ENCODE data around the gene MST1.
A peak's percentile ranks its signal among the peaks of the same experiment; 100 is the strongest.

The MST1 gene

DNA sequence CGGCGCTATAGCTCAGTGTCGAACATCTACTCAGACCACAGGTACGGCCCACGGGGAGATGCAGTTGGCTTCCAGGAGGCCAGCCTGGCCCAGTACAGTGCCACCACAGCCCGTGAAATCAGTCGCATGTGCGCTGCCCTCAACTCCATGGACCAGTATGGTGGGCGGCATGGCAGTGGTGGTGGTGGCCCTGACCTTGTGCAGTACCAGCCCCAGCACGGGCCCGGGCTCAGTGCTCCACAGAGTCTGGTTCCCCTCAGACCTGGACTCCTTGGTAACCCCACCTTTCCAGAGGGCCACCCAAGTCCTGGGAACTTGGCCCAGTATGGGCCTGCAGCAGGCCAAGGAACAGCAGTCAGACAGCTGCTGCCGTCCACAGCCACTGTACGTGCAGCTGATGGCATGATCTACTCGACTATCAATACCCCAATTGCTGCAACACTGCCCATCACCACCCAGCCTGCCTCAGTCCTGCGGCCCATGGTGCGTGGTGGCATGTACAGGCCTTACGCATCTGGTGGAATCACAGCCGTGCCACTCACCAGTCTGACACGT lies 33.5 kb downstream of the MST1 start:
- no peak for DNase-seq (ENCODE audit: low spot score)

DNA sequence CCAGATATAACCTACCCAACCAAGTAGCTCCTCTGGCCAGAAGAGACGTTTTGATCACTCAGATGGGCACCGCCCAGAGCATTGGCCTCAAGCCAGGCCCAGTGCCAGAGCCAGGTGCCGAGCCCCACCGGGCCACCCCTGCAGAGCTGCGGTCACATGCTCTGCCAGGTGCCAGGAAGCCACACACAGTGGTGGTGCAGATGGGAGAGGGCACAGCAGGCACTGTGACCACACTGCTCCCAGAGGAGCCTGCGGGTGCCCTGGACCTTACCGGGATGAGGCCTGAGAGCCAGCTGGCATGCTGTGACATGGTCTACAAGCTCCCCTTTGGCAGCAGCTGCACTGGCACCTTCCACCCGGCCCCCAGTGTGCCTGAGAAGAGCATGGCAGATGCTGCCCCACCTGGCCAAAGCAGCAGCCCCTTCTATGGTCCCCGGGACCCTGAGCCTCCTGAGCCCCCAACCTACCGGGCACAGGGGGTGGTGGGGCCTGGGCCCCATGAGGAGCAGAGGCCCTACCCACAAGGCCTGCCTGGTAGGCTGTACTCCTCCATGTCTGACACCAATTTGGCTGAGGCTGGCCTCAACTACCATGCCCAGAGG lies 34.2 kb downstream of the MST1 start:
- no peak for DNase-seq (ENCODE audit: low spot score)

DNA sequence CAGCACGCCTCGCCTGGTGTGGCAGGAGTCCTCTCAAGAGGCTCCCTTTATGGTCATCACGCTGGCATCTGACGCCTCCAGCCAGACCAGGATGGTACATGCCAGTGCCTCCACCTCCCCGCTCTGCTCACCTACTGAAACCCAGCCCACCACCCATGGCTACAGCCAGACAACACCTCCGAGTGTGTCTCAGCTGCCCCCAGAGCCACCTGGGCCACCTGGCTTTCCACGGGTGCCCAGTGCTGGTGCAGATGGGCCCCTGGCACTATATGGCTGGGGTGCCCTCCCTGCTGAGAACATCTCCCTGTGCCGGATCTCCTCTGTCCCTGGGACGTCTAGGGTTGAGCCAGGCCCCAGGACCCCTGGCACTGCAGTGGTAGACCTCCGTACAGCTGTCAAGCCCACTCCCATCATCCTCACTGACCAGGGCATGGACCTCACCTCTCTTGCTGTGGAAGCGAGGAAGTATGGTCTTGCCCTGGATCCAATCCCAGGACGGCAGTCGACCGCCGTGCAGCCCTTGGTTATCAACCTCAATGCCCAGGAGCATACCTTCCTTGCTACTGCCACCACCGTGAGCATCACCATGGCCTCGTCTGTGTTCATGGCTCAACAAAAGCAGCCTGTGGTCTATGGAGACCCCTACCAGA lies 35.0 kb downstream of the MST1 start:
- DNase-seq (ENCODE audit: low spot score): no peak

DNA sequence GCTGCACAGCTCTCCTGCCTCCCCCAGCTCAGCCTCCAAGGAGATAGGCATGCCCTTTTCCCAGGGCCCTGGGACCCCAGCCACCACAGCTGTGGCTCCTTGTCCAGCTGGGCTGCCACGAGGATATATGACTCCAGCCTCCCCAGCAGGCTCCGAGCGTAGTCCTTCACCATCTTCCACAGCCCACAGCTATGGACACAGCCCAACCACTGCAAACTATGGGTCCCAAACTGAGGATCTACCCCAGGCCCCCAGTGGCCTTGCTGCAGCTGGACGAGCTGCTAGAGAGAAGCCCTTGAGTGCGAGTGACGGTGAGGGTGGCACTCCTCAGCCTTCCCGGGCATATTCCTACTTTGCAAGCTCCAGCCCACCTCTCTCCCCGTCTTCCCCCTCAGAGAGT lies 35.7 kb downstream of the MST1 start:
- DNase-seq (ENCODE audit: low spot score): no peak

DNA sequence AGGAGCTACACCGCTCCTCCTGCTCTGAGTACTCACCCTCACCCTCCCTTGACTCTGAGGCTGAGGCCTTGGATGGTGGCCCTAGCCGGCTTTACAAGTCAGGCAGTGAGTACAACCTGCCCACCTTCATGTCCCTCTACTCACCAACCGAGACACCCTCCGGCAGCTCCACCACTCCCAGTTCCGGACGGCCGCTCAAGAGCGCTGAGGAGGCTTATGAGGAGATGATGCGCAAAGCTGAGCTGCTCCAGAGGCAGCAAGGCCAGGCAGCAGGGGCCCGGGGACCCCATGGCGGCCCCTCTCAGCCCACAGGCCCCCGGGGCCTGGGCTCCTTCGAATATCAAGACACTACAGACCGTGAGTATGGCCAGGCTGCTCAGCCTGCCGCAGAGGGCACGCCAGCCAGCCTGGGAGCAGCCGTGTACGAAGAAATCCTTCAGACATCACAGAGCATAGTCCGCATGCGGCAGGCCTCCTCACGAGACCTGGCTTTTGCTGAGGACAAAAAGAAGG lies 36.3 kb downstream of the MST1 start:
- no peak for DNase-seq (ENCODE audit: low spot score)

DNA sequence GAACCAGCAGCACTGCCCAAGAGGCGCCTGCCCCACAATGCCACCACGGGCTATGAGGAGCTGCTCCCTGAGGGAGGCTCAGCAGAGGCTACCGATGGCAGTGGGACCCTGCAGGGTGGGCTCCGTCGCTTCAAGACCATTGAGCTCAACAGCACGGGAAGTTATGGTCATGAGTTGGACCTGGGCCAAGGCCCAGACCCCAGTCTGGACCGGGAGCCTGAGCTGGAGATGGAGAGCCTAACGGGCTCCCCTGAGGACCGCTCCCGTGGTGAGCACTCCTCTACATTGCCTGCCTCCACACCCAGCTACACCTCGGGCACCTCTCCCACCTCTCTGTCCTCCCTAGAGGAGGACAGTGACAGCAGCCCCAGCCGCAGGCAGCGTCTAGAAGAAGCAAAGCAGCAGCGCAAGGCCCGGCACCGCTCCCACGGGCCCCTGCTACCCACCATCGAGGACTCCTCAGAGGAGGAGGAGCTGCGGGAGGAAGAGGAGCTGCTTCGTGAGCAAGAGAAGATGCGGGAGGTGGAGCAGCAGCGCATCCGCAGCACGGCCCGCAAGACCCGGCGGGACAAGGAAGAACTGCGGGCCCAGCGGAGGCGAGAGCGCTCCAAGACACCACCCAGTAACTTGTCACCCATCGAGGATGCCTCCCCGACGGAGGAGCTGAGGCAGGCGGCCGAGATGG lies 36.9 kb downstream of the MST1 start:
- DNase-seq (ENCODE audit: low spot score): no peak

DNA sequence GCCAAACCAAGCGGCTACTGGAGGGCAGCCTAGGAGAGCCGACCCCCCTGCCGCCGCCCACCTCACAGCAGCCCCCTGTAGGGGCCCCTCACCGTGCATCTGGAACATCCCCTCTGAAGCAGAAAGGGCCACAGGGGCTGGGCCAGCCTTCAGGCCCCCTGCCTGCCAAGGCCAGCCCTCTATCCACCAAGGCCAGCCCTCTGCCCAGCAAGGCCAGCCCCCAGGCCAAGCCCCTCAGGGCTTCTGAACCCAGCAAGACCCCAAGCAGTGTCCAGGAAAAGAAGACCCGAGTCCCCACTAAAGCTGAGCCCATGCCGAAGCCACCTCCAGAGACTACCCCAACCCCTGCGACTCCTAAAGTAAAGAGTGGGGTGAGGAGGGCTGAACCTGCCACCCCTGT lies 38.6 kb downstream of the MST1 start:
- no peak for DNase-seq (ENCODE audit: low spot score)

DNA sequence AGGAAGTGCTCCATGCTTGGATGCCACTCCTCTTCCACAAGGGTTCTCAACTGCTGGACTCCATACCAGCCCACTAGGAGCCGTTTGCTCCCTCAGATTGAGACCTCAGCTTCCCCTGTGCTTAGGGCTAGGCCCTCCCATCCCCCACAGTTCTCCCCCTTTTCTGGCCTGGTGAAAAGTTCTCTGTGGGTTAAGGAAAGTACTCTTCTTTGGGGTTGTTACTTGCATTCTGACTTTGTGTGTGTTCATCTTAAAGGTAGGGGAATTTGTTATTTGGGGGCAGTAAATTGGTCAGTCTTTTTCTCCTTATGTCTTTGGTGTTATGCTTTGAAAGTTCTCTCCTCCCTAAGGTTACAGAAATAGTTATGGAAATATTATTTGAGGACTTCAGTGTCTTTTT lies 39.1 kb downstream of the MST1 start:
- no peak for DNase-seq (ENCODE audit: low spot score)

DNA sequence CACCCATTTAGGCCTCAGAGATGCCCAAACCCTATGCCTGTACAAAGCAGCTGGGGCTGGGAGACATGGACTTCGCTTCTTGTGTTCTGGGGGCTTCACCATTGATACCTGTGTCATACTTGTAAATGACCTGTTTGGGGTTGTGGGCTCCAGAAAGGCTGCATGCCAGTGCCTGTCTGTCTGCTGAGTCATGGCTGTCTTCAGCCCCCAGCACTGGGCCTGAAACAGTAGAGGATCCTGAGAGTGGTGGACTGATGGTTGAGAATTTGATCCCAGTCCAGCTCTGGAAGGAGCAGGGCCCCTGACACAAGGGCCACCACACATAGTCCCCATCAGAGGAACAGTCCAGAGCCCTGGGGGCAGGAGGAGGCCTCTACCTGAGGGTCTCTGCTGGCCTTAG lies 39.7 kb downstream of the MST1 start:
- no peak for DNase-seq (ENCODE audit: low spot score)

DNA sequence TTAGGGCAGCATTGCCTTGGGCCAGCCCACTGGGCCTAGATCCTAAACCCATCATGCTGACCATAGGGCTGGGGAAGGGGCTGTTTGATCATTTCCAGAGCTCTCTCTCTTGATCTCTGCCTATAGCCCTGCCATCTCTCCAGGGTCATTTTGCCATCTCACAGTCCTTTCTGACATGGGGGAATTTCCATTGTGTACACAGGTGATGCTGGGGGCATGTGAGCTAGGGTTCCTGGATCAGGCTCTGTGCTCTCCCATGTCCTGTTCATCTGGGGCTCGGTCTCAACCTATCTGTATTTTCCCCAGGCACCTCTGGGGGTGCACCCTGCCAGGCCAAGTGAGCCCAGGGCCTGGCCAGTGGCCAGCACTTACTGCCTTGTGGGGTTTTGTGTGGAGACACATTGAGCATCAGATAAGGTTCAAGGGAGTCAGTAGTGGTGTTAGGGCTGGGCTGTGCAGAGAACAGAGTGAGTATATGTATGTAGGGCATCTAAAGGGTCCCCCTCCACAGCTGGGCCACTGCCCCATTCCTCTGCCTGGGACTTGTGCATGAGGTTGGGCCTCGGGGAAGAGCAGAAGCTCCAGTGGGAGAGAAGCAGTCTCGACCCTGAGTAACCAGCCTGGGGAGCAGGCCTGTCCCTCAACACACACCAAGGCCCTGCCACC lies 40.8 kb downstream of the MST1 start:
- peak; percentile 51 for DNase-seq (ENCODE audit: low spot score)

DNA sequence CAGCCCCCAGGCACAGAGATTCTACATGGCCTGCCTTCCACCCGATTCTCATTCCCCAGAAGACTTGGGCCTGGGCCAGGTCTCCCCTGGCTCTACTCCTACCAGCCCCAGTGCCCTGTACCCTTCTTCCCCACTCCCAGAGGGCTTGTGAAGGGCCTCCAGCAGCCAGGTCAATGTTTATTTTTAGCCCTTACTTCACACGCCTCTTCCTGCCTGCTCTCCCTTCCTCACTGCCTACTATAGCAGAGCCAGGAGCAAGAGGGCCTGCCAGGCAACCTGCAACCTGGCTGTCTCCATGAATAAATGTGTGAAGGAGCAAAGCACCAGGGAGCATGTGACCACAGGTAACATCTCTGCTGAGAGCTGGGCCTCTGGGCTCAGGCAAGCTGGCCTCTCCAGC lies 41.5 kb downstream of the MST1 start:
- no peak for DNase-seq (ENCODE audit: low spot score)

DNA sequence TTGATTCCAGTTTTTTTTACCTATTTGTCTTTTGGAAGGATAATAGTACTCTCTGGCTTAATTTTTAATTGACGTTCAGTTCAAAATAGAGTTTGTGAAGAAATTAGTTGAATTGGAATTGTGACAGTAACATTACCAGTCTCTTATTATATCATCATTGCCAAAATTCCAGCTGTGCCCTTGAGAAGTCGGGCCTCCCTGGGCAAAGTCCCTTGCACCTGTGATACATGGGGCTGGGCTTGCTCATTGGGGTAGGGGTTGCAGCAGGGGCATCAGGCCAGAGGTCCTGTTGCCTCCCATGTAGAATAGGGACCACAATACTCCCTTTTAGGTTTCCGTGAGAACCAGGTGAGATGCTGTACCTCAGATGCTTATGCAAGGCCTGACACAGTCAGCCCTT lies 43.0 kb downstream of the MST1 start:
- no peak for DNase-seq (ENCODE audit: low spot score)

DNA sequence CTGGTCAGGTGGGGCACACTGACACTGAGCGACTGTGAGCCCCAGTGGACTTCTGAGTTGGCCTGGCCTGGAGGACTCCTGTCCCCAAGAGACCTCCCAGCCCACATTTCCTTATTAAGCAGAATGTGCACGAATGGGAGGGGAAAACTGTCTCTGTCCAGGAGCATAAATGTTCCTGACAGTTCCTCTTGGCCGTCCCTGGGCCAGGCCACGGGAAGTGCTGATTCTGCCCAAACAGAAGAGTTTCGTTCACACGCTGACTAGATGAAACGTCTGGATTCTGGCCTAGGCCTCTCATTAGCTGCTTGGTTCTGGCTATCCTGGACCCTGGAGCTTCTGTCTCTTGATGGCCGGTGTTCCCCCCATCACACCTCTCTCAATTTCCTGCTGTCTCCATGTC lies 44.6 kb downstream of the MST1 start:
- no peak for DNase-seq (ENCODE audit: low spot score)

DNA sequence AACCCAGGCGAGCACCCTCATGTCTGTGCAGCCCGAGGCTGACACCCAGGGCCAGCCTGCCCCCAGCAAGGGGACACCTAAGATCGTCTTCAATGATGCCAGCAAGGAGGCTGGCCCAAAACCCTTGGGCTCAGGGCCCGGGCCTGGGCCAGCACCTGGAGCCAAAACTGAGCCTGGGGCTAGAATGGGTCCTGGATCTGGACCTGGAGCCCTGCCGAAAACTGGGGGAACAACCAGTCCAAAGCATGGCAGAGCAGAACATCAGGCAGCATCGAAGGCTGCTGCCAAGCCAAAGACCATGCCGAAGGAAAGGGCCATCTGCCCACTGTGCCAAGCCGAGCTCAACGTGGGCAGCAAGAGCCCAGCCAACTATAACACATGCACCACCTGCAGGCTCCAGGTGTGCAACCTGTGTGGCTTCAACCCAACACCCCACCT lies 46.5 kb downstream of the MST1 start:
- DNase-seq (ENCODE audit: low spot score): no peak

DNA sequence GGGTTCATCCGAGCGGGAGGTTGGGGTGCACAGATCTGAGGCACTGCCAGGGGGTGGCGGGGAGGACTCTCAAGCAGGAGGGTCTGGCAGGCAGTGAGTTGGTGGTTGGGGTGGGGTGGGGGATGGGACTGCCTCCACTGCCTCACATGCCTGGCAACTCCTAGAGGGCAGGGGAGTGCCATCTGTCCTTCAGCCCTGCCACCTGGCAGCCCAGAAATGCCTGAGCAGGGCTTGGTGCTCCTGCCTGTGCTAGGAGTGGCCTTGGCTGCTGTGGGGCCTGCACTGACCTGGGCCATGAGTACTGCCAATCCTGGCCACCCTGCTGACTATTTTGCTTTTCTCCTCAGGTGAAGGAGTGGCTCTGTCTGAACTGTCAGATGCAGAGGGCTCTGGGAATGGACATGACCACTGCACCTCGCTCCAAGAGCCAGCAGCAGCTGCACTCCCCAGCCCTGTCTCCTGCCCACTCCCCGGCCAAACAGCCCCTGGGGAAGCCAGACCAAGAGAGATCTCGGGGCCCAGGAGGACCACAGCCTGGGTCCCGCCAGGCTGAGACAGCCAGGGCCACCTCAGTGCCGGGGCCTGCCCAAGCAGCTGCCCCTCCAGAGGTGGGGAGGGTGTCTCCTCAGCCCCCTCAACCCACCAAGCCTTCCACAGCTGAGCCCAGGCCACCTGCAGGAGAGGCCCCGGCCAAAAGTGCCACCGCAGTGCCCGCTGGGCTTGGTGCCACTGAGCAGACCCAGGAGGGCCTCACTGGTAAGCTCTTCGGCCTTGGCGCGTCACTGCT lies 47.2 kb downstream of the MST1 start:
- DNase-seq (ENCODE audit: low spot score): no peak

DNA sequence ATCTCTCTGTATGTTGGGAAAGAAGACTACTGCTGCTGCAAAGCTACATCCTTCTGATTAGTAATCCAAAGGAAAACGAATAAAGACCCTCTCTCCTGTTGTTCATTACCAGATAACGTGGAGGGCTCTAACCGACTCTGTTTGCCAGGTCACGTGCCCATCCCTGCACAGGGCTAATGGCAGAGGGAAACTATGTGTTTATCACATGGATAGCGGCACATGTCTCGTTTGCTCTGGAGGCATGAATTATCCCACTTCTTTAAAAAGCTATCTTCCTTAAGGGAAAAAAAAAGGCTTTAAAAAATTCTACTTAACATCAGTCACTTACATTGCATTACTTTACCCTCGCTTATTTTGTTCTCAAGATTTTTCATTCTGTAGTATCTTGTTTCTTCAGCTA lies 48.0 kb downstream of the MST1 start:
- DNase-seq (ENCODE audit: low spot score): no peak

DNA sequence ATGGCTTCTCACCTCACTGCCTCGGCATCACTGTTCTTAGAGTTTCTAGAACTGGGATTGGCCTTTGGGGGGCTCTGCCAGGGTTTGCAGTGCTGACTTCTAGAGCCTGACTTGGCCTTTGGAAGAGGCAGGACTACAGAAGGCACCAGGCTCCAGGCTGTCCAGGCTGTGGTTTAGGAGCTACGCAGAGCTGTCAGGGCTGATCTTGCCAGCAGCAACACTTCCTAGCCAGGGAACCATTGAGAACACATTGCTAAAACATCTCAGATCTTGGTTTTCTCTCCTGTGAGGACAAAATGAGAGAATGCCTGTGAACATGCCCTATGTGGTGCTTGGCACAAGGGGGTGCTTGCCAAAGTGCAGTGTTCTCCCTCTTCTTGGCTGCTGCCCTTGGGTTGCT lies 49.7 kb downstream of the MST1 start:
- DNase-seq (ENCODE audit: low spot score): no peak

DNA sequence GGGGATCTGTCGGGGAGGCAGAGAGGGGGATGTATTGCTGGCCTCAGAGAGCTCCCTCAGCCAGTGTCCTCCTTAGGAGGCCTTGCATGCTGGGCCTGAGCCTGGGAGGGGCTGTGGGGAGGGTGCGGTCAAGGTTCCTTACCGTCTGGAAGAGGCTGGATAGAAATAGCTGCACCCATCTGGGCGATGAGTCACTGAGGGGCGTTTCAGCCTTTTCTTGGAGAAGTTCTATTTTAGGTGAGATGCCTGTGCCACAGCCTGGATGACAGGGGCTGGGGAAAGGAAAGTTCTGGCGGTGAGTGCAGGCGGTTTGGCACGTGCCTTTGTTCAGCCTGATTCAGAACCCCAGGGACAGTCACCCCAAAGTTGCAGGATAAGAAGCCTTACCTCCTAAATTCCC lies 50.8 kb downstream of the MST1 start:
- DNase-seq (ENCODE audit: low spot score): peak; percentile 52

DNA sequence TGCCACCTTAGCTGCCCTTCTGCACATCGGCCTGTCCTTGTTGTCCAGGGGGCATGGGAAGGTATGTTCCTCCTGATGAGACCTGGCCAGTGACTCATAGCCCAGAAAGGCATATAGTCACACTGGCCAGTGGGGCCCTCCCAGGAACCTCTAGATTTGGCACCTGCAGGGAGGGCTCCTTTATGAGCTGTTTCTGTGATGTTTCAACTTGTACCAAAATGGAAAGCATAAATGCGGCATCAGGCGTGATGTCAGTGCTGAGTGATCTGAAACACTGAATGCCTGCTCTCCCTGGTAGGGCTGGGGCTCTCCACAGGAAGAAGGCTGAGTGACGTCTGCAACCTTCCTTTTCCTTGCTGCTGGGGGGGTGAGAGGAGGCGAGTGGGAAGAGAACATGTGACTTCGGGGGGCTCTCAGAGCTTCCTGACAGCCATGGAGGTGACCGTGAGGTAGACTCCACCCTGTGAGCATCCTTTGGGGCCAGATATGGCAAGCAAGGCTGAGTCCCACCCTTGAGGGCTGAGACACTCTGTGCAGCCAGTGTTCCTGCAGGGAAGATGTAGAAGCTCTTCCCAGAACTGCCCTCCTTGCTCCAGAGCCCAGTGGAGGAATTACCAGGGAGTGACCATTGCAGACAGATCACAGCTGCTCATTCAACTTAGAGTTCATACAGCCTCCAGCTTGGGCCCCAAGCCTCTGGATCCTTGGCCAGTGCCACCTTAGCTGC lies 52.2 kb downstream of the MST1 start:
- DNase-seq (ENCODE audit: low spot score): no peak

DNA sequence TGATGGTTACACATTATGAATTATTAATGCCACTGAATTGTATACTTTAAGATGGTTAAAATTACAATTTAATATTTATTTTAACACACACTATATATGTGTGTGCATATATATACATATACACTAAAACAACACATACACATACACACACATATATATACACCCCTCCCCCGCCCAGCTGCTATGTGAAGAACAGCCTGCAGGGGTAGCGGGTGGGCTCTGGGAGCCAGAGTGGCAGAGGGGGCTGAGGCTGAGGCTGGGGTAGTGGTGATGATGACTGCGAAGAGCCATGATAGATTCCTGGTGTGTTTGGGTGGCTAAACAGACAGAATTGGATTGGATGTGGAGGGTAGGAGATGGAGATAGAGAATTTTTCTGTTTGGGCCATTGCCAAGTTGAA lies 54.5 kb downstream of the MST1 start:
- DNase-seq (ENCODE audit: low spot score): no peak
